ENCODE measurements around the gene AVPI1.

The AVPI1 gene, protein sequence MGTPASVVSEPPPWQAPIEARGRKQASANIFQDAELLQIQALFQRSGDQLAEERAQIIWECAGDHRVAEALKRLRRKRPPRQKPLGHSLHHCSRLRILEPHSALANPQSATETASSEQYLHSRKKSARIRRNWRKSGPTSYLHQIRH

DNA sequence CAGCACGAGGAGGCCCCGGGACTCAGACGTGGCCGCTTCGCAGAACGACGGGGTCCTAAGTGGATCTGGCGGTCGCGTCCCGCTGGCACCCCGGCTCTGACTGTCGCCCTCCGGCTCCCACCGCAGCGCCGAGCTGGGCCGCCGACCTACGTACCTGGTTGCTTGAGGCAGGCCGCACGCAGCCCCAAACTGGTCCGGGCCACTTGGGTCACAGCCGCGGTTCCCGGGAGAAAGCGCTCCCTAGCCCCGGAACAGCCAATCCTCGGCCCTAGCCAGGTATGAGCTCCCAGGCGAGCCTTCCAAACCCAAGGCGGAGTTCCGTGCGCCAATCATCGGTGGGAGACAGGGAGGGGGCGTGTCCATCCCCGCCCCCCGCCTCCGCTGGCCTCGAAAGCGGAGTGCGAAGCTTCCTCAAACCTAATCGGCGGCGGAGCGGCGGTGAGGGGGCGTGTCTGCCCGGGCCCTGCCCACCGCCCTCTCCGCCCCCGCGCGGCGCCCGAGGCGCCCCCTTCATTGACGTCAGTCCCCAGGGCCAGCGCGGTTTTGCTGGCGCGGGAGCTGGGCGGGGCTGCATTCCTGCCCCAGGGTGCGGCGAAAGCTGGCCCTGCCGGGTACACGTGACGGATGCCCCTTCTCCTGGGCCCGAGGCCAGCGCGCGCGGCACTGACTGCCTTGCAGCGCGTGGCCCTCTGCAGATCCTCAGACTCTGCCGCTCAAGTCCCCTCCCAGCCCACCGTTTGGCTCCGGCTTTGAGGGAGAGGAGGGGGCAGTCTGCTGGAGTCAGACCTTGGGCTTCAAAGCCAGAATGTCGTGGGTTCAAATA, at the start of gene AVPI1:
TSS of gene AVPI1 (minus strand) at position 280 of the 823 bp plus-strand sequence. CDS start 7,336 bp downstream, outside the sequence.
- ChIA-PET CTCF (interaction anchor here (0.8 to 11.6 kb wide), 12 partner anchors 11 to 102 kb away, joined by 3 to 305 read pairs (median 14); partner anchors contain the start of genes MARVELD1 and ZFYVE27), POLR2A (interaction anchor here (0.6 to 4.3 kb wide), 14 partner anchors 9 to 144 kb away, joined by 3 to 46 read pairs (median 4); partner anchors contain the start of genes MARVELD1, PI4K2A and ZFYVE27)
- DNase-seq (ENCODE audit: low read depth, low spot score) = peak; percentile 82
- H3K4me3 ChIP-seq (ENCODE audit: low read depth, low read length) = peak within 1 kb of the TSS; percentile 82
- TF ChIP-seq, protein P1, sequence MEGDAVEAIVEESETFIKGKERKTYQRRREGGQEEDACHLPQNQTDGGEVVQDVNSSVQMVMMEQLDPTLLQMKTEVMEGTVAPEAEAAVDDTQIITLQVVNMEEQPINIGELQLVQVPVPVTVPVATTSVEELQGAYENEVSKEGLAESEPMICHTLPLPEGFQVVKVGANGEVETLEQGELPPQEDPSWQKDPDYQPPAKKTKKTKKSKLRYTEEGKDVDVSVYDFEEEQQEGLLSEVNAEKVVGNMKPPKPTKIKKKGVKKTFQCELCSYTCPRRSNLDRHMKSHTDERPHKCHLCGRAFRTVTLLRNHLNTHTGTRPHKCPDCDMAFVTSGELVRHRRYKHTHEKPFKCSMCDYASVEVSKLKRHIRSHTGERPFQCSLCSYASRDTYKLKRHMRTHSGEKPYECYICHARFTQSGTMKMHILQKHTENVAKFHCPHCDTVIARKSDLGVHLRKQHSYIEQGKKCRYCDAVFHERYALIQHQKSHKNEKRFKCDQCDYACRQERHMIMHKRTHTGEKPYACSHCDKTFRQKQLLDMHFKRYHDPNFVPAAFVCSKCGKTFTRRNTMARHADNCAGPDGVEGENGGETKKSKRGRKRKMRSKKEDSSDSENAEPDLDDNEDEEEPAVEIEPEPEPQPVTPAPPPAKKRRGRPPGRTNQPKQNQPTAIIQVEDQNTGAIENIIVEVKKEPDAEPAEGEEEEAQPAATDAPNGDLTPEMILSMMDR (IDR thresholded peaks at IDR 0.05; ENCODE audit: insufficient read depth, low read length, missing control alignments) = no peak

DNA sequence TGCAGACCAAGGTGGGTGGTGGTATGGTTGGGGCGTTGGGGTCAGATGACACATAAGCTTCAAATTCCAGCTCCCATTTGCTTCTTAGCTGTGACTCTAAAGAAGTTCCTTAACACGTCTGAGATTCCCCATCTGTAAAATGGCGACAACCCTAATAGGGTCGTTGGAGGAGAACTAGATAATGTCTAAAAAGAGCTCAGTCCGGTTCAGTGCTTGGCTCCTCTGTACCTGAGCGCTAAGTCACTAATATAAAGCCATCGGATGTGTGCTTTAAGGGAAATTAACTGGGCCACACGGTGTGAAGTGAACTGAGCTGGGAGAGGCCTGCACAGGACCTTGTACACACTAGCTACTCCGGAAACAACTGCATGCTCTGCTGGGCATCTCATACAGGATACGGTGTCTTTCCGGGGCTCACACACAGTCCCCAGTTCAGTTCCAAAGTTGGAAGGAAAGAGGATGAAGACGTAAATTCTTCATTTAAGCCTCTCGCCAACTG, 49.4 kb upstream of the AVPI1 start:
- POLR2A ChIA-PET = interaction anchor here (0.7 to 2.3 kb wide), 6 partner anchors 9 to 50 kb away, joined by 3 to 11 read pairs (median 4); partner anchors contain the start of genes AVPI1 and MARVELD1
- TF ChIP-seq, protein P1 (IDR thresholded peaks at IDR 0.05; ENCODE audit: insufficient read depth, low read length, missing control alignments) = no peak
- CTCF ChIA-PET = interaction anchor here (1.1 to 14.2 kb wide), 10 partner anchors 9 to 198 kb away, joined by 3 to 664 read pairs (median 14); partner anchors contain the start of genes ANKRD2, AVPI1 and MARVELD1
- peak overlapping the region; percentile 12 for H3K4me3 ChIP-seq (ENCODE audit: low read depth, low read length)
- DNase-seq (ENCODE audit: low read depth, low spot score) = no peak

DNA sequence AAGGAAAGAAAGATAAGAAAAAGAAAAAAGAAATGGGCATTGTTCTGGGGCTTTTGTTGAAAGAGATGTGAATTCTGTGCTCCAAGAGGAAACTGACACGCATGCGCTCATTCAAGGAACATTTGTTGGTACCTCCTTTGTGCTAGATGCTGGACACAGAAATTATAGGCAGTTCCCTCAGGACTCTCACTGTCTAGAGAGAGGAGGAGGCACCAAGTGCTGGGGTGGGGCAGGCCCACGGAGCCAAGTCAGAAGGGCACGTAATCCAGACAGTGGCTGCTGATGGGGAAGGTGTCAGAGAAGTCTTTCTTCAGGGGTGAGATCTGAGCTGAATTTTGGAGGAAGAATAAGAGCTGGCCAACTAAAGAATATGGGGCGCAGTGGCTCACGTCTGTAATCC, 47.0 kb upstream of the AVPI1 start:
- DNase-seq (ENCODE audit: low read depth, low spot score) = no peak
- POLR2A ChIA-PET = no interaction called here
- CTCF ChIA-PET = interaction anchor here (0.9 to 14.2 kb wide), 9 partner anchors 10 to 160 kb away, joined by 3 to 664 read pairs (median 45); partner anchors contain the start of genes ANKRD2, AVPI1 and MARVELD1
- TF ChIP-seq, protein P1 (IDR thresholded peaks at IDR 0.05; ENCODE audit: insufficient read depth, low read length, missing control alignments) = no peak
- no peak overlapping the region for H3K4me3 ChIP-seq (ENCODE audit: low read depth, low read length)

DNA sequence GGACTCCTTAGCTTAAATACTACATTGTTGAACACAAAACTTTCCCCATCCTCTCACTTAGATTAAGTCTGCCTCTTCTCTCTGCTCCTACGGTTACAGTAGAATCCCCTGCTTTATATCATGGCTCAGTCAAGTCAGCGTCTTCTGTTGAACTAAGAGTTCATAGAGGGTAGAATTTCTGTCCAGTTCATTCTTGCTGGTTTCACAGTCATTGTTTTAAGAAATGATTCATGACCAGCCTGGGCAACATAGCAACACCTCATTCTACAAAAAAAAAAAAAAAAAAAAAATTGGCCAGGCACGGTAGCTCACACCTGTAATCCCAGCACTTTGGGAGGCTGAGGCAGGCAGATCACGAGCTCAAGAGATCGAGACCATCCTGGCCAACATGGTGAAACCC, 46.2 kb upstream of the AVPI1 start:
- ChIA-PET CTCF (interaction anchor here (0.7 to 14.2 kb wide), 12 partner anchors 10 to 159 kb away, joined by 3 to 664 read pairs (median 22); partner anchors contain the start of genes ANKRD2, AVPI1 and MARVELD1), POLR2A (no interaction called here)
- DNase-seq (ENCODE audit: low read depth, low spot score) = no peak
- H3K4me3 ChIP-seq (ENCODE audit: low read depth, low read length) = no peak overlapping the region
- TF ChIP-seq, protein P1 (IDR thresholded peaks at IDR 0.05; ENCODE audit: insufficient read depth, low read length, missing control alignments) = no peak

DNA sequence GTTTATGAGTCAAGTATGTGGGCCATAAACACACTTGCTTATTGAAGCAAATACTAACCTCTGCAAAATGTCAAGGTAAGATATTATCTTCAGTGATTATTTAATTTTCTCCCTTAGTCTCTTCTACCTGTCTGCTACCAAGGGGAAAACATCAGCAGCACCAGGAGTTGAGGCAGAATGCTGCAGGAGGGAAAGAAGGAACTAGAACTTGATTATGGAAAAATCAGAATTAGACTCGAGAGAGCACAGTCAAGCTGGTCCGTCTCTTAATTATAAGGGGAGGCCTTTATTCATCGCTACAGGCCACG, 45.0 kb upstream of the AVPI1 start:
- no peak for DNase-seq (ENCODE audit: low read depth, low spot score)
- POLR2A ChIA-PET = no interaction called here
- CTCF ChIA-PET = interaction anchor here (0.8 to 14.2 kb wide), 18 partner anchors 8 to 158 kb away, joined by 3 to 664 read pairs (median 6); partner anchors contain the start of genes ANKRD2, AVPI1 and MARVELD1
- no peak overlapping the region for H3K4me3 ChIP-seq (ENCODE audit: low read depth, low read length)
- TF ChIP-seq, protein P1 (IDR thresholded peaks at IDR 0.05; ENCODE audit: insufficient read depth, low read length, missing control alignments) = no peak

All from AG04449 (cell line).